AG10803 (cell line): ENCODE measurements around the gene DBP.

ENCODE experiments used
- DNase-seq: peaks from one replicate; pipeline ENCODE4 v3.0.0; 2010; ENCODE audit warnings: low read depth
- H3K4me3 ChIP-seq: 2 replicates; pipeline ENCODE4 v1.5.1; 2011; ENCODE audit warnings: mild to moderate bottlenecking, low read length, control low read depth
- CTCF ChIP-seq: conservative IDR thresholded peaks from 2 replicates; pipeline ENCODE4 v1.5.1; 2011; ENCODE audit warnings: mild to moderate bottlenecking, low read length, control low read depth, inconsistent platforms

Gene DBP

GRCh38 chr19:48678201-48678600 is 41.0 kb upstream of the DBP start:
- DNase-seq = no peak
- H3K4me3 ChIP-seq = no peak overlapping the region
- TF ChIP-seq CTCF = no peak

GRCh38 chr19:48676887-48677286 is 39.7 kb upstream of the DBP start:
- TF ChIP-seq CTCF = no peak
- no peak for DNase-seq
- no peak overlapping the region for H3K4me3 ChIP-seq

- H3K4me3 ChIP-seq = no peak overlapping the region
- no peak for TF ChIP-seq CTCF
- DNase-seq = no peak
Observed at GRCh38 chr19:48676487-48676886, 39.3 kb upstream of the DBP start.

GRCh38 chr19:48674921-48675824 is 38.0 kb upstream of the DBP start:
- peak; percentile 70 for DNase-seq
- TF ChIP-seq CTCF = peak; percentile 85
- no peak overlapping the region for H3K4me3 ChIP-seq

GRCh38 chr19:48674216-48674809 is 37.1 kb upstream of the DBP start:
- H3K4me3 ChIP-seq = no peak overlapping the region
- TF ChIP-seq CTCF = no peak
- no peak for DNase-seq

- TF ChIP-seq CTCF = no peak
- DNase-seq = no peak
- no peak overlapping the region for H3K4me3 ChIP-seq
Observed at GRCh38 chr19:48673436-48674100, 36.4 kb upstream of the DBP start.

GRCh38 chr19:48672994-48673393 is 35.8 kb upstream of the DBP start, which contains the start of gene NTN5:
NTN5 (minus strand) TSS chr19:48673017; CDS start chr19:48670986, 2,031 bp downstream.
- H3K4me3 ChIP-seq = no peak within 1 kb of the TSS
- no peak for DNase-seq
- no peak for TF ChIP-seq CTCF
